Left renal cortex interstitium (tissue), 4 donors: ENCODE measurements around the gene C1QL1. TPM values are rescaled to one million over a fixed set of nuclear protein-coding genes. Genes with fewer than 3 reads are reported as not detected.

Experiments used
- DNase-seq, 4 donors: peaks; one replicate each; pipeline ENCODE4 v3.0.0-alpha.2; 2013; ENCODE audit warnings: low read depth in 4 of 4, low spot score in 2 of 4, missing footprints in 1 of 4
- polyA plus RNA-seq, 4 donors: library from polyadenylated mRNA; unstranded; fragments of 120-200 nt; gene quantifications; one replicate each; pipeline ENCODE4 v1.2.1, GENCODE V29; 2013; ENCODE audit not compliant: insufficient read length in 4 of 4

The C1QL1 gene
- polyA plus RNA-seq, 4 donors = 2.0 to 3.6 (median 3.0) TPM

DNA sequence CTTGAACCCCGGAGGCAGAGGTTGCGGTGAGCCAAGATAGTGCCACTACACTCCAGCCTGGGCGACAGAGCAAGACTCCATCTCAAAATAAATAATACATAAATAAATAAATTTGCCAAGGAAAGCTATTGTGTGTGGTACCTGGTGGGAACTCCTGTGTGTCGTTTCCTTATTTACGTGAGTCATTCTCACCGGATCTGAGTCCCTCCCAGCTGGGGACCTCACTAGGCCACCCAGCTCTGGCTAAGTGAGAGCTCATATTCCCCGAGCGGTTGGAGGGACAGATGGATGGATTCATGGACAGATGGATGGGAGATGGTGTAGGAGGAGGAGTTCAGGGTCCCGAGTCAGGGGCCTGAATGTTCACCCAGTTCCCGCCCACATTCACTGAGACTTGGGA lies 22.9 kb upstream of the C1QL1 start:
- no peak for DNase-seq

DNA sequence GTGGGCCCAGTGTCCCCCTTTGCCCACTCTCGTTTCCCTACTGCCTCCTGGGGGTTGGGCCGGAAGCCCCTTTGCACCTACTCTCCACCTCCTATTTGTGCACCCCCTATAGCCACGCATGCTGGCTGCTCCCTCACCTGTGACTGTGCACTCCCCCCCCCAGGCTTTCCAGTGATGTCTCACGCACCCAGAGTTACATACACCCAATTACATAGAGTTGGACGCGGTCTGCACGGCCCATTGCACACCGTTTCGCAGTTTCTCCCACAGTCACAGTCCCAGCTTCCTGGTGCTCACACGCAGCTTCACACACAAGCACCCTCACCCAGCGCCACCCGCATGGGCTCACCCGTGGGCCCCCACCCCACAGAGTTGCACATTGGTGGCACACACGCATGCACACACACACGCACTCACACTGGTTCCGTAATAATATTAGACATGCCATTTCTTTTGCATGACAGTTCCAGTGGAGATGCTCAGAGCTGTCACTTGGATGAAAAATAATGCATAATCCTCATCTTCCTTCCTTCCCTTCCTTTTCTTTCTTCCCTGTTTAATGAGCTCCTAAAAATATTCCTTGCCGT lies 21.5 kb upstream of the C1QL1 start:
- no peak for DNase-seq

DNA sequence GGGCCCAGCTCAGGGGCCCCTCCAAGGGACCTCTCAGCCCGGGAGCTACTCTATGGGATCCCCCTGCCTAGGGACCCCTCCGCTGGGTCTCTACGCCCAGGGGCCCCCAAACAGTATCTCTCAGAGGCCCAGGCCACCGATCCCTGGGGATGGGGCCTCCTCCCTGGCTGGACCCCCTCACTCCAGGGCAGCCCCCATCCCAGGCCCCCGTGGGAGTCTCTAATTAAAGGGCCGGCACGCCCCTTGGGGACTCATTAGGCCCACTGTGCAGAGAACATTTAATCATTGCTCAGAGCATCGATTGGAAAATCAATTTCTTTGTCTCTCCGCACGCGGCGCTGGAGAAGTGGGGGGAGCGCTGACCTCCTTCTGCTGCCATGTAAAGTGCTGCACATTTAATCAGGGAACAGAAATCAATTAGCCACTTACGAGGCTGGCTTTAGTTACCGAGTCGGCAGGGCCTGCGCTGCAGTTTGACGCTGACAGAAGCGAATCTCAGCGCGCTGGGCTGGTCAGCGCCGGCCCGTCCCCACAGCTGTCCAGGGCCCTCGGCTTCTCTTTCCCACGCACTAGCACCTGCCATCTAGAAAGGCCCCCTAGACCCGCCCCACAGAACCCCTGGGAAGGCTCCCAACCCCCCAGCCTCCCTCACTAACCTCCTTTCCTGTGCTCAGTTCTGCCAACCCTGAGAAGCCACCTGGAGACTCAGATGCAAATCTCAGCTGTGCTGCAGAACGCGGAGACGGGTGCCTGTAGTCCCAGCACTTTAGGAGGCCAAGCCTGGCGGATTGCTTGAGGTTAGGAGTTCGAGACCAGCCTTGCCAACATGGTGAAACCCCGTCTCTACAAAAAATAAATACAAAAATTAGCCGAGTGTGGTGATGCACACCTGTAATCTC lies 20.2 kb upstream of the C1QL1 start:
- DNase-seq = no peak

- no peak for DNase-seq
Measured at GRCh38 chr17:44983563-44983962, 15.5 kb upstream of the C1QL1 start.

DNA sequence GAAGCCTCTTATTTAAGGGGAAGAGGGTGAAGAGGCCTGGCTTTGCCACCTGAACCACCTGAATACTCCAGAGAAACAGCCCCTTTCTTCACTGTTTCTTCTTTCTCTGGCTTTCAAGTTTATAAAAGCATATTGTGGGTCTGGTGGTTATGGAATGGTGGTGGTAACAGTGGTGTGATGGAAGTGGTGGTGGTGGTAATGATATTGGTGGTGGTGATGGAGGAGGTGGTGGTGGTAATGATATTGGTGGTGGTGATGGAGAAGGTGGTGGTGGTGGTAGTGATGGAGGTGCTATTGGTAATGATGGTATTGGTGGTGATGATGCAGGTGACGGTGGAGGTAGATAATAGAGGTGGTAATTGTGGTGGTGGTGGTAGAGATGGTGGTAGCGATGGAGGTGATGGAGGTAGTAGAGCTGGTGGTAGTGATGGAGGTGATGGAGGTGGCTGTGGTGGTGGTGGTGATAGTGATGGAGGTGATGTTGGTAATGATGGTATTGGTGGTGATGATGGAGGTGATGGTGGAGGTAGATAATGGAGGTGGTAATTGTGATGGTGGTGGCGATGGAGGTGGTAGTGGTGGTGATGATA lies 14.1 kb upstream of the C1QL1 start:
- no peak for DNase-seq

- DNase-seq = no peak
Measured at GRCh38 chr17:44981221-44981968, 13.3 kb upstream of the C1QL1 start.

DNA sequence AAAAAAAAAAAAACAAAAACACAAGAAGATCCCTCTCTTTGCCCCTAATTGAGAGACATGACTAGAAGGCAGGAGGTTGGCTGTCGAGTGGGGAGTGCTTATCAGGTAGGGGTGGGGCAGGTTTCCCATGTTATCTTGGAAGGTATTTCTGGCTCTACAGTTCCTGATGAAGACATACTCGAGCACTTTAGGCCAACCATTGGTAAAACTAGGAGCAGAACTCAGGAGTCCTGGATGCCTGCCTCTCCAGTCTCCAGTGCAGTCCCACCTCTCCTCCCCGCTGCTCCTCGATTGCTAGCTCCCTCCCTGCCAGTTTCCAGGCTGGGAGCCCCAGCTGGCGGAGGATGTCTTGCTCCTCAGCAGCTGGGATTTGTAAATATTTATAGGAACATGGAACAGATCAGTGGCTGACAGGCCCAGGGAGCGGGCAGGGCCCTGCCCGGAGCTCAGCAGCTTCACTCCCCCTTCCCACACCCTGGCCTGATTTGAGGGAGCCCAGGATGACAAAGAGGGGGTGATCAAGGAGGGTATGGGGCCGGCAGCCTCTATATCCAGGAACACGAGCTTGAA lies 11.4 kb upstream of the C1QL1 start:
- no peak for DNase-seq

DNA sequence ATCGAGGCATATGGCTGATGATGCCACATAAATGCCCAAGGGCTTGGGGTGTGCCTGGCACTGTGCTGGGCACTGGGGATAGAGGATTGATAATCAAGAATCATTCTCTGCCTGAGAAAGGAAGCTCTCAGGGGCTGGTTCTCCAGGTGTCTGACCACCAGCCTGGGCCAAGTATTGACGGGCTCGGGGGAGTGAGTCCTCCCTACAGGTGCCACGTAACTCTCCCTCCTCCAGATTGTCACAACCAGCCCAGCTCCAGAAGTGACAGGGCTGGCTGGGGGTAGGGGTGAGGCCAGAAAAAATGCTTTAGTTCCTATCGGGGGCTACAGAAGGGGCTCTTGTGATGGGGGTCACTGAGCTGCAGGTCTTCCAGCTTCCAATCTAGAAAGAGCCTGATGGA lies 10.7 kb upstream of the C1QL1 start:
- no peak for DNase-seq

DNA sequence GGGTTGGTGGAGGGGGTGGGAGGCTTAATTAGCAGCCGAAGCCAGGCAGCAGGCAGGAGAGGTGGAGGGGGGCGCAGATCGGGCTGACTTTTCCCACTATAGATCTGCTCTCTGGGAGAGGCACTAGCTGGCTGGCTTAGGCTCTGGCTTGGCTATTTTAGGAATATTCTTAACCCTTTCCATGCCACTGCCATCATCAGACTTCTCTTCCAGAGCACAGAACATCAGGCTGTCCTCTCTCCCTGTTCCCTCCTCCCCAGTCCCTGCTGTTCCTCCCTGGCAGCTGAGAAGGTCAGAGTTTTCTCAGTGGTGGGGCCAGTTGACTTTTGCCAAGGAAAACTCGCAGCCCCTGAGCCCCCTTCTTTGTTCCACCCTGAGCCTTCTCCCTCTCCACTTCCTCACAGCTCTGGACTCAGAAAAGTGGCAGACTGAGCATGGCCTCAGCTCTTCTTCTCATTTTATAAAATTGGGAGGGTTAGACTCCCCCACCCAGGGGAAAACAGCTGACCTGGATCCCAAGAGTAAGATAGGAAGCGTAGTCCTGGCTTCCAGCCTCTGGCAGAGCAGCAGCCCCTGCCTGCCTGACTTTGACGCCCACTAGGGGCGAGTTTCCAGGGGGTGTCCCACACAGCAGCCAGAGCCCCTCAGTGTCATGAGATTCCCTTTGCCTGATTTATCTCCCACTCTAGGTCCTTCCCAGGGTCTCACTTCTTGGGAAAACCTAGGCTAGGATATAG lies 9.9 kb upstream of the C1QL1 start:
- DNase-seq = no peak

DNA sequence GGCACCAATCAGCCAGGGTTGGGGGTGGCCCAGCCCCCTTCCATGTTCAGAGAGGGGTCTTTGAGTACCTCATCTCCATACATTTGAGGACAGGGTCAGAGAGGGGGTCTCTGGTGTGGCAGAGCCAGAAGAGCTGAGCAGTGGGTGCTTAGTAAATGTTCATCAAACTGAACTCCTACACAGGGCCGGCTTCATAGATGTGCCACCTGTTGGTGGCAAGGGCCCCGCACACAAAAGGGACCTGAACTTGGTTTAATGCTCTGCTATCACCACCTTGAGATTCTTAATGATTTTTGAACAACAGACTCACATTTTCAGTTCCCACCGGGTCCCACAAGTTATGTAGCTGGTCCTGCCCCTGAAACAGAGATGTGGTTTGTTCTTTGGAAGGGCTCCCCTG lies 9.0 kb upstream of the C1QL1 start:
- no peak for DNase-seq

DNA sequence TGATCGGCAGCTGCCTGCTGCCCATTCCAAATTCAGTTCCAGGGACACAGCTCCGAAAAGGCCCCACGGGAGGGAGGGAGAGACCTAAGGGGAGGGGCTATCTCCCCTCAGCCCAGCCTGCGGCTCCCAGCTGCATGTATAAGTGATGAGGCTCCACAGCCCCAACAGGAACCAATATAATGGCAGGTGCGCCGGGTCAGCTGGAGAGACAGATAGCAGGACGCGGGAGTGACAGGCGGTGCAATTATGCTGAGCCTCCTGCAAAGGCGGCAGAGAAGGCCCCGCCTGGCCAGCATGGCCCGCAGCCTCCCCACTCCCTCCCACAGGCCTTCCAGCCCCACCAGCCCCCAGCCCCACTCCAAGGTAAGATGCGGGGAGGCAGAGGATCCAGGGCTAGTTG lies 8.1 kb upstream of the C1QL1 start:
- no peak for DNase-seq

DNA sequence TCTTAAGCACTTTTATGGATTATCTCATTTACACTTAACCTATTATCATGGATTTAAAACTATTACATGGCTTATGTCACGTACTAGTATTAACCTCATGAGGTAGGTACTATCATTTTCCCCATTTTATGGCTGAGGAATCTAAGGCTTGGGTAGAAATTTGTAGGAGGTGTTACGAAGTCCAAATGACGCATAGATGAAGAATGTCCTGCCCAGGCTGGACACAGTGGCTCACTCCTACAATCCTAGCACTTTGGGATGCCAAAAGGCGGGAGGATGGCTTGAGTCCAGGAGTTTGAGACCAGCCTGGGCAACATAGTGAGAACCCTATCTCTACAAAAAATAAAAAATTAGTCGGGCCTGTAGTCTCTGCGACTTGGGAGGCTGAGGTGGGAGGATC lies 4.8 kb upstream of the C1QL1 start:
- no peak for DNase-seq

- DNase-seq = no peak
Measured at GRCh38 chr17:44971776-44972483, 3.8 kb upstream of the C1QL1 start.

DNA sequence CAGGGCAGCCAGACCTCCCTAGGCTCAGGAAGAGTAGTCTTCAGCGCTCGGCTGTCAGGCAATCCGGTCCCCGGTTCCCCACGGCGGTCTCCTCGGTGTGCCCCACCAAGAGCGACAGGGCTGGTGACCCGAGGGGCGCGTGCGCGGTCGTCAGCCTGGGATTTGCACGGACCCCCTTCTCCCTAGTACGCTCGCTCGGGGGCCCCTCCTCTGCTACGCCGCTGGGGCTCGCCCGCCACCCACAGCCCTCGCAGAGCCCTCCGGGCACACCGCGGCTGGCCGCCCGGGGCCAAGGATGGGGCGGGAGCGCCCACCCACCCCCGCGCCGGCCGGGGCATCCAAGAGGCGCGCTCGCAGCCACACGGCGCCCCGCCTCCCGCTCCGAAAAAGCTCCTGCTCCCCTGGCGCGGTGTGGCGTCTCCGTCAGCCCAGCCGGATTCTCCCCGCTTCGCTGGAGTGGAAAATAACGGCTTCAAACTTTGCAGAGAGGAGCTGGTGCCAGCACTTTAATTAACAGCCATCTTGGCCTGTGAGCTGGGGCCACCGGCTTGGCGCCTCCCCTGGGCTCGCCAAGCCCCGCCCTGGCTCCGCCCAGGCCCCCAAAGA lies 2.1 kb upstream of the C1QL1 start:
- no peak for DNase-seq

DNA sequence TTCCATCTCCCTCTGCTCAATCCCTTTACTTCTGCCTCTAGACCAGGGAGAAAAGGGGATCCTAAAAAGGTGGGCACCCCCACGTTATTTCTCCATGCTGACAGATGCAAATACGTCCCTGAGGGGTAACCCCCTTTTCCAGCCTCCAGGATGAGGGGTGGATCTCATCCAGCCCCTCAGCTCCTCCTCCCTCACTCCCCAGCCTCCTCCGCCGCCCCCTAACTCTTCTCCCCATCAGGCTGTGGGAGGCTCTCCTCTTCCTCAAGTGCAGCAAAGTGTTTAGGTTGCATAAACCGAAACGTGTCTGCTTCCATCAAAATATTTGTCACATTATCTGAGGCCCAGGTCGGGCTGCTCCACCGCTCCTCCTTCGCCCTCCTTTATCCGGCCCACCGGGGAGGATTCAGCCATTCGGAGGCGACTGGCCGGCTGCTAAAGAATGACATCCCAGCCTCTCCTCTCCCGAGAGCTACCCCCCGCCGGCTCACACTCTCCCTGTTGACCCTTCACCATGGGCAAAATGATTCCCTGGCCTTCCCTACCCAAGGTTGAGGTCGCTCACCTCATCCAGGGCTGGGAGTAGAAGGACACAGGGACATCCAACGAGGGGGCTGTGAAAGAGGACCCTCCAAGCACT lies 1.2 kb upstream of the C1QL1 start:
- no peak for DNase-seq

DNA sequence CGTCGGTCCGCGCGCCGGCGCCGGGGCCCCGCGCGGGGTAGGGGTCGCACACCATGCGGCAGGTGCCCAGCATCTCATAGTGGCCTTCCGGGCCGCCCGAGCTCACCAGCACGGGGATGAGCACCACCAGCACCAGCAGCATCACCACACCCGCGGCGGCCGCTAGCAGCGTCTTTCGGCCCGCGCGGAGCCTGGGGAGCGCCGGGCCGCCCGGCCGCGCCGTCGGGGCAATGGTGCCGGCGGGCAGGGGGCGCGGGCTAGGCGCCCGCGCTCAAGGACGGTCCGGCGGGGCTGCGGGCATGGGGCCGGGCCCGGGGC lies 237 bp downstream of the C1QL1 start:
- no peak for DNase-seq

DNA sequence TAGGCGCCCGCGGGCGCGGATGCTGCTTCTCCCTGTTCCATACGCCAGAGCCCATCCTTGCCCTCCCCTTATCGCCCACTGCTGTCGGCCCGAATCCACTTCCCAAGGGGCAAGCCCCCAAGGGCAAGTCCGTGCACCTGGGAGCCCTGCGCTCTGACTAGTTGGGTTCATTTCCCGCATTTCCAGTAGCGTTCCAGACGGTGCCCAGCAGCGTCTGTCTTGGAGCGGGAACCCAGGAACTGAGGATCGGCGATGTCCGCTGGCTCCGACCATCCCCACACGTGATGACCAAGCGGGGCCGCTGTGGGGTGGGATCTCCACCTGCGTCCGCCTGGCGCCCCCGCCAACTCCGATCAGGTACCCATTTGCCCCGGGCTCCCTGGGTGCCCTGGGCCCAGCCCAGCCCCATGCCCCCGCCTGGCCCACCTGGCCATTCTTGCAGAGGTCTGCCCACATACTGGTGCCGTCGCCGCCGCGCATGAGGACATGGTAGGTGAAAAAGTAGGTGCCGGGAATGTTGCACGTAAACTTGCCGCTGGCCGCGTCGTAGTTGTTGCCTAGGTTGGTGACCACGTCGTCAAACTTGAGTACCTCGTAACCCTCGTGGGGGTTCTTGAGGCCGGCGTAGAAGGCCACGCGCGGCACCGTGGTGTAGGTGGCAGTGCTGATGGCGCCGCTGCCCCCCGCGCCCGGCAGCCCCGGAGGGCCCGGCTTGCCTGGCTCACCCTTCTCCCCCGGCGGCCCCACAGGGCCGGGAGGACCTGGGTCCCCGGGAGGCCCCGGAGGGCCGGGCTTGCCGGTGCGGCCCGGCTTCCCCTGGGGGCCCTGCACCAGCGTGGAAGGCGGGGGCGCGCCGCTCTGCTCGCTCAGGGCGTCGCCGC lies 837 bp downstream of the C1QL1 start:
- DNase-seq = no peak
